Suprapubic skin (tissue), 4 donors: ENCODE results near the gene NCAPD2. TPM values are rescaled to one million over a fixed set of nuclear protein-coding genes. Genes with fewer than 3 reads are reported as not detected.

Source experiments
- DNase-seq, 2 donors: peaks; one replicate each; pipeline ENCODE4 v3.0.0-alpha.2; 2019; ENCODE audit warnings: low spot score in 2 of 2
- H3K27ac ChIP-seq: fragments of 200-600 bp; sonication (generic); one replicate; pipeline ENCODE4 v1.5.1; 2019
- H3K27me3 ChIP-seq: fragments of 200-600 bp; sonication (generic); one replicate; pipeline ENCODE4 v1.5.1; 2019
- H3K36me3 ChIP-seq: fragments of 200-600 bp; sonication (generic); one replicate; pipeline ENCODE4 v1.5.1; 2019
- H3K4me1 ChIP-seq: fragments of 200-600 bp; sonication (generic); one replicate; pipeline ENCODE4 v1.5.1; 2019
- H3K4me3 ChIP-seq: fragments of 200-600 bp; sonication (generic); one replicate; pipeline ENCODE4 v1.5.1; 2019; ENCODE audit warnings: mild to moderate bottlenecking
- H3K9me3 ChIP-seq: fragments of 200-600 bp; sonication (generic); one replicate; pipeline ENCODE4 v1.5.1; 2019
- EP300 ChIP-seq: sonication (generic); formaldehyde crosslinking; IDR thresholded peaks from one replicate; pipeline ENCODE4 v1.6.1; 2017; ENCODE audit warnings: antibody characterized with exemption
- POLR2A ChIP-seq, 2 donors: fragments of 450-650 bp; IDR thresholded peaks; one replicate each; pipeline ENCODE4 v1.6.1; 2017; ENCODE audit warnings: antibody characterized with exemption in 2 of 2, mild to moderate bottlenecking in 2 of 2, moderate library complexity in 2 of 2
- POLR2AphosphoS5 ChIP-seq, 3 donors: sonication (generic); formaldehyde crosslinking; IDR thresholded peaks; one replicate each; pipeline ENCODE4 v1.6.1; 2017; ENCODE audit warnings: antibody characterized with exemption in 3 of 3
- WGBS: methylation state at CpG from one replicate; pipeline ENCODE4 v1.1.5; 2018; 5-methylcytosine and 5-hydroxymethylcytosine counted together
- total RNA-seq, 4 donors: library from RNA; depleted of rRNA; stranded (reverse); fragments of >200 nt; gene quantifications; one replicate each; pipeline ENCODE4 v1.1.0, GENCODE V29; 2016
- TF ChIP-seq, protein P1 (sequence below), 2 donors: fragments of 200-600 bp in 1 of 2; fragments of 450-650 bp in 1 of 2; sonication (generic) in 1 of 2; IDR thresholded peaks; one replicate each; pipeline ENCODE4 v1.5.1; 2016 to 2019; ENCODE audit warnings: antibody characterized with exemption in 2 of 2, mild to moderate bottlenecking in 1 of 2, moderate library complexity in 1 of 2

Gene NCAPD2
- total RNA-seq, 4 donors from 2014 or later, result 22.6 to 43.2 (median 31.0) TPM

DNA sequence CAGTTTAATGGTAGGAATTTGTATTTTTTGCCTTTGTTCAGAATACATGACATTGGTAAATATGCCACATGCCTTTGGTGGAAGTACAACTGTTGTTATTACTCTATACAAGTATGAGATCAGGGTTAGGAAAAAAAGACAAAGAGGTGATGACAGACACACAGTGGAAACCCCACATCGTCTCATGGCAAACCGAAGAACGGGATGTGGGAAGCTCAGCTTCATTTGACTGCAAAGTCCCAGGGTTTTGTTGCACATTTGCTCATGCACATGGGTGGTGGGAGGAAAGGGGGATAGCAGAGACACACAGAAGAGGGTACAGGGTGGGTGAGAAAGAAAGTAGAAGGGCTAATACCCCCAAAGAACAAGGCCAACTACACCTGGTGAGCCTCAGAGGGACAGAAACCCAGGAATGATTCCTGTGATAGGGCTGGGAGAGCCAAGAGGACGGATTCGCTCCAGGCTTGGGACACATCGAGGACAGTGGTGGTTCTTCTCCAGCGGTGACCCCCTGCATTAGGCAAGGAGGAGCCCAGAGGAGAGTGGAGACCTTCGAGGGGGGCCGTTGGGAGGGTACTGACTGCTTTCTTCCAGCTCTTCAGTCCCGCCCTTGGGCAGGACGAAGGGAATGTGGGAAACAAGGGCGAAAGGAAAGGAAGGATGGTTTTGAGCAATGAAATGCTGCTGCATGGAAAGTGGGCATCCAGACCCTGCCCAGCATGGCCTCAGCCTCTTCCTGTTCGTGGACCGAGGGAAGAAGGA lies 31.5 kb upstream of the NCAPD2 start:
- Histone ChIP-seq H3K27ac (peak overlapping the region; percentile 5), H3K9me3 (no peaks in the 10 kb centered on the region), H3K36me3 (peaks cover 83% of the 10 kb centered on the region), H3K4me3 (no peak overlapping the region), H3K27me3 (no peaks in the 10 kb centered on the region), H3K4me1 (peaks cover 26% of the 10 kb centered on the region)
- TF ChIP-seq POLR2AphosphoS5 (IDR thresholded peaks at IDR 0.05), result no peak
- no peak for TF ChIP-seq EP300
- TF ChIP-seq POLR2A (IDR thresholded peaks at IDR 0.05), result no peak
- TF ChIP-seq, protein P1, sequence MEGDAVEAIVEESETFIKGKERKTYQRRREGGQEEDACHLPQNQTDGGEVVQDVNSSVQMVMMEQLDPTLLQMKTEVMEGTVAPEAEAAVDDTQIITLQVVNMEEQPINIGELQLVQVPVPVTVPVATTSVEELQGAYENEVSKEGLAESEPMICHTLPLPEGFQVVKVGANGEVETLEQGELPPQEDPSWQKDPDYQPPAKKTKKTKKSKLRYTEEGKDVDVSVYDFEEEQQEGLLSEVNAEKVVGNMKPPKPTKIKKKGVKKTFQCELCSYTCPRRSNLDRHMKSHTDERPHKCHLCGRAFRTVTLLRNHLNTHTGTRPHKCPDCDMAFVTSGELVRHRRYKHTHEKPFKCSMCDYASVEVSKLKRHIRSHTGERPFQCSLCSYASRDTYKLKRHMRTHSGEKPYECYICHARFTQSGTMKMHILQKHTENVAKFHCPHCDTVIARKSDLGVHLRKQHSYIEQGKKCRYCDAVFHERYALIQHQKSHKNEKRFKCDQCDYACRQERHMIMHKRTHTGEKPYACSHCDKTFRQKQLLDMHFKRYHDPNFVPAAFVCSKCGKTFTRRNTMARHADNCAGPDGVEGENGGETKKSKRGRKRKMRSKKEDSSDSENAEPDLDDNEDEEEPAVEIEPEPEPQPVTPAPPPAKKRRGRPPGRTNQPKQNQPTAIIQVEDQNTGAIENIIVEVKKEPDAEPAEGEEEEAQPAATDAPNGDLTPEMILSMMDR (IDR thresholded peaks at IDR 0.05), result no peak
- DNase-seq, result no peak
- 88% methylated on average over 14 of the region's 14 CpGs for WGBS

DNA sequence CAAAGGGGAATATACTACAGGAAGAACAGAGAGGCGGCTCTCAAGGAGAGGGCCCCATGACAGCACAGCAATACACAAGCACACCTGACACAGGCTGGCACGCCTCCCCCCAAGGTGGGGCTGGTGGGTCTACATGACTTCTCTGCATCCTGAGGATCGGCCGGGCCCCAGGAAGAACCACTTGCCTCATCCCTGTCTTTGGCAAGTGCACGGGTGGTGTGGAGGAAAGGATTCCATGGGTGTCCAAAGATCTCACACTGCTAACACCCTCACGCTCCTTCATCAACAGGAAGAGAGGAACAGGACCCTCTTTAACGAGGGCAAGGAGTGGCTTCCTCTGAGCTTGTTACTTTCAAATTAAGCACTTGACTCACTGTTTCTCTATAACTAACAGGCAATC lies 30.7 kb upstream of the NCAPD2 start:
- peaks cover 75% of the 10 kb centered on the region for H3K36me3 ChIP-seq
- H3K9me3 ChIP-seq, result no peaks in the 10 kb centered on the region
- no peak overlapping the region for H3K27ac ChIP-seq
- TF ChIP-seq POLR2AphosphoS5 (IDR thresholded peaks at IDR 0.05) (no peak), EP300 (no peak), POLR2A (IDR thresholded peaks at IDR 0.05) (no peak)
- TF ChIP-seq, protein P1 (IDR thresholded peaks at IDR 0.05), result no peak
- WGBS, result 59% methylated on average over 7 of the region's 7 CpGs
- H3K27me3 ChIP-seq, result no peaks in the 10 kb centered on the region
- no peak for DNase-seq
- H3K4me1 ChIP-seq, result peaks cover 33% of the 10 kb centered on the region
- no peak overlapping the region for H3K4me3 ChIP-seq

DNA sequence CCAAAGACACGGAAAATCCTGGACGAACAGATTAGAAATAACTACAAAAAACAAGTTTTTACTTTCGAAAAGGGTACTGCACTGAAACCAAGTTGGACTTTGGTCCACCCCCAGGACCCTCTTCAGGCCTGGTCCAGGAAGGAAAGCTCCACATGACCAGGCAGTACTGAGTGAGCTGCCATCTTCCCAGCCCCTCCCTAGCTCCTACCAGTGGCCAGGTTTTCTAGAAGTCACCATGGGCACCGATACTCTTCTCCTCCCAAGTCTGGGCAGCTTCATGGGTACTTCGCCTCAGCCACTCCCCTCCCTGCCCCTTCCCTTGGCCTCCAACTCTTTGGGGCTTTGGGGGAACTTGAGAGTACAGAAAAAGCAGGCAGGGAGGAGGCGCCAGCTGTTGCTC lies 30.0 kb upstream of the NCAPD2 start:
- Histone ChIP-seq H3K27ac (no peak overlapping the region), H3K9me3 (no peaks in the 10 kb centered on the region), H3K4me3 (no peak overlapping the region), H3K27me3 (no peaks in the 10 kb centered on the region), H3K36me3 (peaks cover 69% of the 10 kb centered on the region), H3K4me1 (peaks cover 40% of the 10 kb centered on the region)
- no peak for DNase-seq
- 78% methylated on average over 6 of the region's 6 CpGs for WGBS
- TF ChIP-seq, protein P1 (IDR thresholded peaks at IDR 0.05), result no peak
- TF ChIP-seq POLR2A (IDR thresholded peaks at IDR 0.05) (no peak), POLR2AphosphoS5 (IDR thresholded peaks at IDR 0.05) (no peak), EP300 (no peak)

DNA sequence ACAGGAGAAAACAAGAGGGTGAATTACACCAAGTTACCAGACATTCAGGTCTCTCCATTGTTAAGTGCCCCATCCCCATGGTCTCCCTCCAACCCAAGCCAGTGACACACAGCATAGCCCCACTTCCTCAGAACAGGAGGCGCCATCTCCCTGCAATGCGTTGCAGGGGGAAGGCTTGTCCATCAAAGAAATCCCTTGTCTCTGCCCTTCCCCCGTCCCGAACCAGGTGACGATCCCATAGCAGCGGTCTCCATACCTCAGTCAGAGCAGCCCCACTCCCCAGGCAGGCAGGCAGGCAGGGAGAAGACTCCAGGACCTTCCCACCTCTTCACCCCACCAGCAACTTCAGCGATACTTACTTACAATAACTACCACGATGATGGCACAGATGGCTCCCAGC lies 29.4 kb upstream of the NCAPD2 start:
- H3K36me3 ChIP-seq, result peaks cover 64% of the 10 kb centered on the region
- WGBS, result 93% methylated on average over 8 of the region's 8 CpGs
- TF ChIP-seq POLR2A (IDR thresholded peaks at IDR 0.05), result no peak
- TF ChIP-seq EP300, result no peak
- TF ChIP-seq, protein P1 (IDR thresholded peaks at IDR 0.05), result no peak
- no peak for TF ChIP-seq POLR2AphosphoS5 (IDR thresholded peaks at IDR 0.05)
- DNase-seq, result no peak
- peaks cover 46% of the 10 kb centered on the region for H3K4me1 ChIP-seq
- no peak overlapping the region for H3K4me3 ChIP-seq
- no peaks in the 10 kb centered on the region for H3K9me3 ChIP-seq
- no peak overlapping the region for H3K27ac ChIP-seq
- no peaks in the 10 kb centered on the region for H3K27me3 ChIP-seq

DNA sequence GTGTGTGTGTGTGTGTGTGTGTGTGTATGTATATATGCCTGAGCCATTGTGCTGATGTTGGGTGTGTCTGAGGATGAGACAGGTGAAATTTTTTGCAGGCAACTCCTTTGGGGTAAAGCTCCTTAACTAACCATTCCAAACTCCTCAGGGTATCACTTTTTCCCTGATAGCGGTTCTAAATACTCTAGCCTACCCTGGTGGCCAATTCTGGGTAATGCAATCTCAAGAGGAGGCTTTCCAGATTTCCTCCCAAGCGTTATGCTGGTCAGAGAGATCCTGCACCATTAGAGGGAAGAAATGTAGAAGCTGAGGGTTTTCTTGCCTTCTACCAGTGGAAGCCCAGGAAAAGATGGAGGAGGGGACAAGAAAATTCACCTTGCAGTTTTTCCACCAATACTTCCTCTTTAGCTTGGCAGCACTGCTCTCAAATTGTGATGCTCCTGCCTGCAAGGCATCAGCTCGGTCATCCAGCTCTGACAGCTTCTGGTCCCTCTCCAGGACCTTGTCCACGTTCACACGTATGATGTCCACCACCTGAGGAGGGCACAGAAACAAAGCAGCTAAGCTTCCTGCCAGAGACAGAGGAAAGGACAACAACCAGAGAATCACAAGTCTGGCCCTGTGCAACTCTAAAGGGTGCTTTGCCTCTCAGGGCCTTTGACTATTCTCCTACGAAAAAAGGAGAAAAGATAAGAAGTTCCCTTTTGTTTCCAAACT lies 28.3 kb upstream of the NCAPD2 start:
- Histone ChIP-seq H3K4me1 (peaks cover 49% of the 10 kb centered on the region), H3K27ac (no peak overlapping the region), H3K27me3 (no peaks in the 10 kb centered on the region), H3K9me3 (no peaks in the 10 kb centered on the region), H3K36me3 (peaks cover 54% of the 10 kb centered on the region), H3K4me3 (no peak overlapping the region)
- no peak for DNase-seq
- WGBS, result 51% methylated on average over 6 of the region's 6 CpGs
- TF ChIP-seq EP300 (no peak), POLR2A (IDR thresholded peaks at IDR 0.05) (no peak), POLR2AphosphoS5 (IDR thresholded peaks at IDR 0.05) (no peak)
- TF ChIP-seq, protein P1 (IDR thresholded peaks at IDR 0.05), result peak; percentile 75 to 93
